Measurements from ENCODE around the gene PRAMEF17. TPM values are rescaled to one million over a fixed set of nuclear protein-coding genes. Genes with fewer than 3 reads are reported as not detected.
"Not testable (repeated sequence)": the region's sequence is repeated elsewhere in the genome, so short reads cannot be mapped to it uniquely, and the experiment has no call there.

PRAMEF17 gene
- total and polyA plus RNA-seq, 2 donors (not counting 1 experiment from before 2014, with no cell fraction given): not detected

DNA sequence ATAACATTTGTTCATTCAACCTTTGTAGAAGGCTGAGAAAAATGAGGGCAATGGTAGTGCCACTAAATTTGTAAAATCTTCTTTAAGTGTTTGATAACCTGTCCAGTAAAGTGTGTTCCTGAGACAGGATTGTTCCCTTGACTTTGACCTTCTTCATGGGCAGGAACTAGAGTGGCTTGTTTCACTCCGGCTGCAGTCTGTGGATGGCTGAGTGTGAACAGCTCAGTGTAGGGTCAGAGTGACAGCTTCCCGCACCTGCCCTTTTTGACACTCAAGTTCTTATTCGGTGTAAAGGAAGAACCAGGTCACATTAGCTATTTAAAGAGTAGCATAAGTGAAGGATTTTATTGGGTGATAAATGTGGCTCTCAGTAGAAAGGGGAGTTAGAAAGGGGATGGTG is 9.1 kb upstream of the PRAMEF17 start:
- H3K4me2 ChIP-seq (ENCODE audit: extremely low read depth, insufficient read depth, low read length); H3K4me1 ChIP-seq (ENCODE audit: control insufficient read depth, extremely low read depth, insufficient read depth, low read length); H3K27ac ChIP-seq (ENCODE audit: insufficient read depth, low read length); H2AFZ ChIP-seq (ENCODE audit: low read length); H3K79me2 ChIP-seq (ENCODE audit: control insufficient read depth, insufficient read depth, low read length); H3K36me3 ChIP-seq (ENCODE audit: control insufficient read depth, insufficient read depth, low read length); H3K9ac ChIP-seq (ENCODE audit: insufficient read depth, low read length); DNase-seq (ENCODE audit: low read depth in 2 of 2); H3K4me3 ChIP-seq (replicated peaks in 1 of 4; ENCODE audit: control extremely low read depth in 1 of 4, insufficient read depth in 1 of 4, low read depth in 3 of 4, low read length in 4 of 4); H4K20me1 ChIP-seq (ENCODE audit: control insufficient read depth, extremely low read depth, insufficient read depth, low read length); H3K27me3 ChIP-seq (ENCODE audit: control insufficient read depth, insufficient read depth, low read length); H3K9me3 ChIP-seq (ENCODE audit: control insufficient read depth, insufficient read depth, low read depth, low read length): not testable (repeated sequence)

DNA sequence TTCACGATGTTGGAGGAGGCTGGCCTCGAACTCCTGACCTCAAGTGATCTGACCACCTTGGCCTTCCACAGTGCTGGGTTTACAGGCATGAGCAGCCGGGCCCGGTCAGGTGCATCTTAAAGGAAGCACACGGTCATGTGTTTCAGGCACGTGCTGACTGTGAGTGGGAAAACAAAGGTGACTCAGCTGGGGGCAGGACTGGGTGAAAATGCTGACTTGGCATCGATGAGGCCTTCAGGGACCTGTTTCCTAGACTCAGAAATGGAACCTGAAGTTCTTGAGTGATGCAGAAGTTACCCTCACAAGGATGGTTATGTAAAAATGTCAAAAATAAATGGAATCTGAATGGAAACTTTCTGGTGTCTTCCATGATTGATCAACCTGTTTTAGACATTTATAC is 3.6 kb downstream of the PRAMEF17 start:
- not testable (repeated sequence) for H3K9ac ChIP-seq (ENCODE audit: insufficient read depth, low read length); H3K36me3 ChIP-seq (ENCODE audit: control insufficient read depth, insufficient read depth, low read length); H3K27ac ChIP-seq (ENCODE audit: insufficient read depth, low read length); H3K9me3 ChIP-seq (ENCODE audit: control insufficient read depth, insufficient read depth, low read depth, low read length); H3K4me3 ChIP-seq (replicated peaks in 1 of 4; ENCODE audit: control extremely low read depth in 1 of 4, insufficient read depth in 1 of 4, low read depth in 3 of 4, low read length in 4 of 4); DNase-seq (ENCODE audit: low read depth in 2 of 2); H3K4me2 ChIP-seq (ENCODE audit: extremely low read depth, insufficient read depth, low read length); H2AFZ ChIP-seq (ENCODE audit: low read length); H3K79me2 ChIP-seq (ENCODE audit: control insufficient read depth, insufficient read depth, low read length); H3K27me3 ChIP-seq (ENCODE audit: control insufficient read depth, insufficient read depth, low read length); H4K20me1 ChIP-seq (ENCODE audit: control insufficient read depth, extremely low read depth, insufficient read depth, low read length); H3K4me1 ChIP-seq (ENCODE audit: control insufficient read depth, extremely low read depth, insufficient read depth, low read length)

DNA sequence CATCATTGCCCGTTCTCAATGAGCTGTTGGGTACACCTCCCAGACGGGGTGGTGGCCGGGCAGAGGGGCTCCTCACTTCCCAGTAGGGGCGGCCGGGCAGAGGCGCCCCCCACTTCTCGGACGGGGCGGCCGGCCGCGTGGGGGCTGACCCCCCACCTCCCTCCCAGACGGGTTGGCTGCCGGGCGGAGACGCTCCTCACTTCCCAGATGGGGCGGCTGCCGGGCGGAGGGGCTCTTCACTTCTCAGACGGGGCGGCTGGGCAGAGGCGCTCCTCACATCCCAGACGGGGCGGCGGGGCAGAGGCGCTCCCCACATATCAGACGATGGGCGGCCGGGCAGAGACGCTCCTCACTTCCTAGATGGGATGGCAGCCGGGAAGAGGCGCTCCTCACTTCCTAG is 5.3 kb downstream of the PRAMEF17 start:
- H3K4me1 ChIP-seq (ENCODE audit: control insufficient read depth, extremely low read depth, insufficient read depth, low read length); H3K9ac ChIP-seq (ENCODE audit: insufficient read depth, low read length); H3K9me3 ChIP-seq (ENCODE audit: control insufficient read depth, insufficient read depth, low read depth, low read length); H2AFZ ChIP-seq (ENCODE audit: low read length); H3K27me3 ChIP-seq (ENCODE audit: control insufficient read depth, insufficient read depth, low read length); H3K27ac ChIP-seq (ENCODE audit: insufficient read depth, low read length); H3K4me3 ChIP-seq (replicated peaks in 1 of 4; ENCODE audit: control extremely low read depth in 1 of 4, insufficient read depth in 1 of 4, low read depth in 3 of 4, low read length in 4 of 4); H3K79me2 ChIP-seq (ENCODE audit: control insufficient read depth, insufficient read depth, low read length); DNase-seq (ENCODE audit: low read depth in 2 of 2); H4K20me1 ChIP-seq (ENCODE audit: control insufficient read depth, extremely low read depth, insufficient read depth, low read length); H3K4me2 ChIP-seq (ENCODE audit: extremely low read depth, insufficient read depth, low read length); H3K36me3 ChIP-seq (ENCODE audit: control insufficient read depth, insufficient read depth, low read length): not testable (repeated sequence)

GRCh38 chr1:13395311-13395710 is 5.9 kb downstream of the PRAMEF17 start:
- H3K4me2 ChIP-seq (ENCODE audit: extremely low read depth, insufficient read depth, low read length); H3K36me3 ChIP-seq (ENCODE audit: control insufficient read depth, insufficient read depth, low read length); H3K4me1 ChIP-seq (ENCODE audit: control insufficient read depth, extremely low read depth, insufficient read depth, low read length); H2AFZ ChIP-seq (ENCODE audit: low read length); H3K27ac ChIP-seq (ENCODE audit: insufficient read depth, low read length); H3K9me3 ChIP-seq (ENCODE audit: control insufficient read depth, insufficient read depth, low read depth, low read length); DNase-seq (ENCODE audit: low read depth in 2 of 2); H3K27me3 ChIP-seq (ENCODE audit: control insufficient read depth, insufficient read depth, low read length); H4K20me1 ChIP-seq (ENCODE audit: control insufficient read depth, extremely low read depth, insufficient read depth, low read length); H3K9ac ChIP-seq (ENCODE audit: insufficient read depth, low read length); H3K79me2 ChIP-seq (ENCODE audit: control insufficient read depth, insufficient read depth, low read length); H3K4me3 ChIP-seq (replicated peaks in 1 of 4; ENCODE audit: control extremely low read depth in 1 of 4, insufficient read depth in 1 of 4, low read depth in 3 of 4, low read length in 4 of 4): not testable (repeated sequence)

GRCh38 chr1:13407811-13408210 is 18.4 kb downstream of the PRAMEF17 start:
- no peak for DNase-seq (ENCODE audit: low read depth in 2 of 2)
- H3K36me3 ChIP-seq (ENCODE audit: control insufficient read depth, insufficient read depth, low read length): no peaks in the 10 kb centered on the region
- H3K9me3 ChIP-seq (ENCODE audit: control insufficient read depth, insufficient read depth, low read depth, low read length): no peaks in the 10 kb centered on the region
- no peaks in the 10 kb centered on the region for H4K20me1 ChIP-seq (ENCODE audit: control insufficient read depth, extremely low read depth, insufficient read depth, low read length)
- no peaks in the 10 kb centered on the region for H3K79me2 ChIP-seq (ENCODE audit: control insufficient read depth, insufficient read depth, low read length)
- no peak overlapping the region for H3K9ac ChIP-seq (ENCODE audit: insufficient read depth, low read length)
- H3K27me3 ChIP-seq (ENCODE audit: control insufficient read depth, insufficient read depth, low read length): no peaks in the 10 kb centered on the region
- no peak overlapping the region for H3K4me2 ChIP-seq (ENCODE audit: extremely low read depth, insufficient read depth, low read length)
- no peak overlapping the region for H3K4me3 ChIP-seq (replicated peaks in 1 of 4; ENCODE audit: control extremely low read depth in 1 of 4, insufficient read depth in 1 of 4, low read depth in 3 of 4, low read length in 4 of 4)
- H3K27ac ChIP-seq (ENCODE audit: insufficient read depth, low read length): no peak overlapping the region
- no peak overlapping the region for H2AFZ ChIP-seq (ENCODE audit: low read length)
- no peaks in the 10 kb centered on the region for H3K4me1 ChIP-seq (ENCODE audit: control insufficient read depth, extremely low read depth, insufficient read depth, low read length)
- TF ChIP-seq, protein P1, sequence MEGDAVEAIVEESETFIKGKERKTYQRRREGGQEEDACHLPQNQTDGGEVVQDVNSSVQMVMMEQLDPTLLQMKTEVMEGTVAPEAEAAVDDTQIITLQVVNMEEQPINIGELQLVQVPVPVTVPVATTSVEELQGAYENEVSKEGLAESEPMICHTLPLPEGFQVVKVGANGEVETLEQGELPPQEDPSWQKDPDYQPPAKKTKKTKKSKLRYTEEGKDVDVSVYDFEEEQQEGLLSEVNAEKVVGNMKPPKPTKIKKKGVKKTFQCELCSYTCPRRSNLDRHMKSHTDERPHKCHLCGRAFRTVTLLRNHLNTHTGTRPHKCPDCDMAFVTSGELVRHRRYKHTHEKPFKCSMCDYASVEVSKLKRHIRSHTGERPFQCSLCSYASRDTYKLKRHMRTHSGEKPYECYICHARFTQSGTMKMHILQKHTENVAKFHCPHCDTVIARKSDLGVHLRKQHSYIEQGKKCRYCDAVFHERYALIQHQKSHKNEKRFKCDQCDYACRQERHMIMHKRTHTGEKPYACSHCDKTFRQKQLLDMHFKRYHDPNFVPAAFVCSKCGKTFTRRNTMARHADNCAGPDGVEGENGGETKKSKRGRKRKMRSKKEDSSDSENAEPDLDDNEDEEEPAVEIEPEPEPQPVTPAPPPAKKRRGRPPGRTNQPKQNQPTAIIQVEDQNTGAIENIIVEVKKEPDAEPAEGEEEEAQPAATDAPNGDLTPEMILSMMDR (conservative IDR thresholded peaks at IDR 0.05 in 1 of 2, IDR thresholded peaks at IDR 0.05 in 1 of 2; ENCODE audit: low read depth in 1 of 2, low read length in 2 of 2): no peak
- no peak for TF ChIP-seq EZH2 (IDR thresholded peaks at IDR 0.05; ENCODE audit: low read length, missing control alignments)

GRCh38 chr1:13410150-13410549 is 20.7 kb downstream of the PRAMEF17 start, which contains the start of gene PRAMEF20:
TSS of gene PRAMEF20 (plus strand) at chr1:13410450. CDS start at chr1:13416355, 5,905 bp downstream.
- H3K27me3 ChIP-seq (ENCODE audit: control insufficient read depth, insufficient read depth, low read length); H3K36me3 ChIP-seq (ENCODE audit: control insufficient read depth, insufficient read depth, low read length); DNase-seq (ENCODE audit: low read depth in 2 of 2); H3K9ac ChIP-seq (ENCODE audit: insufficient read depth, low read length); H4K20me1 ChIP-seq (ENCODE audit: control insufficient read depth, extremely low read depth, insufficient read depth, low read length); H3K79me2 ChIP-seq (ENCODE audit: control insufficient read depth, insufficient read depth, low read length); H3K4me3 ChIP-seq (replicated peaks in 1 of 4; ENCODE audit: control extremely low read depth in 1 of 4, insufficient read depth in 1 of 4, low read depth in 3 of 4, low read length in 4 of 4); H3K4me2 ChIP-seq (ENCODE audit: extremely low read depth, insufficient read depth, low read length); H2AFZ ChIP-seq (ENCODE audit: low read length); H3K4me1 ChIP-seq (ENCODE audit: control insufficient read depth, extremely low read depth, insufficient read depth, low read length); H3K27ac ChIP-seq (ENCODE audit: insufficient read depth, low read length); H3K9me3 ChIP-seq (ENCODE audit: control insufficient read depth, insufficient read depth, low read depth, low read length): not testable (repeated sequence)
